H1 (cell line): Measurements from ENCODE around the gene ARHGDIG. TPM values are rescaled to one million over a fixed set of nuclear protein-coding genes. Genes with fewer than 3 reads are reported as not detected.

Source experiments
- CBX5 ChIP-seq: fragments of 300-800, 300-1000 bp; sonication (generic); IDR thresholded peaks from 2 replicates; pipeline ENCODE4 v1.7.1; 2016; ENCODE audit warnings: antibody characterized with exemption, low read length, low read depth
- CHD1 ChIP-seq: IDR thresholded peaks from 2 replicates; pipeline ENCODE4 v1.6.1; 2012; ENCODE audit warnings: low read depth, low read length, improper control_type of control experiment
- GABPA ChIP-seq: IDR thresholded peaks from 2 replicates; pipeline ENCODE4 v1.6.1; 2011; ENCODE audit warnings: mild to moderate bottlenecking, low read length, moderate library complexity, borderline replicate concordance; ENCODE audit not compliant: insufficient read depth
- POU5F1 ChIP-seq: IDR thresholded peaks from 2 replicates; pipeline ENCODE4 v1.6.1; 2011; ENCODE audit warnings: low read depth, mild to moderate bottlenecking, low read length, moderate library complexity
- RFX5 ChIP-seq: IDR thresholded peaks from 2 replicates; pipeline ENCODE4 v1.6.1; 2011; ENCODE audit warnings: low read depth, low read length, improper control_type of control experiment, borderline replicate concordance
- SP1 ChIP-seq: IDR thresholded peaks from 2 replicates; pipeline ENCODE4 v1.6.1; 2011; ENCODE audit warnings: low read depth, low read length
- polyA plus RNA-seq, 7 experiments: library from polyadenylated mRNA; depleted of rRNA in 3 of 7; stranded (reverse) in 5 of 7; unstranded in 2 of 7; fragments of >200 nt in 5 of 7; fragments of 200-250 nt in 2 of 7; gene quantifications; 1 replicate in 5 of 7; 2 replicates in 1 of 7; 4 replicates in 1 of 7; pipeline versions ENCODE4 v1.2.1 to v1.2.3, GENCODE V29; 2011 to 2013; ENCODE audit warnings: missing spikeins in 2 of 7, mixed read lengths in 2 of 7
- total RNA-seq: library from RNA; stranded (reverse); fragmentation: NEBNext Ultra II Directional; extraction: Animal tissue kit (Norgen Biotek cat#: 25700); gene quantifications from 2 replicates; pipeline ENCODE4 v1.2.1, GENCODE V29; 2021
- TF ChIP-seq, protein P1 (sequence below): fragments of 300-600 bp; sonication (generic); IDR thresholded peaks from 2 replicates; pipeline ENCODE4 v1.7.1; 2012; ENCODE audit warnings: low read length, moderate library complexity, mild to moderate bottlenecking, inconsistent platforms; ENCODE audit not compliant: insufficient replicate concordance
- TF ChIP-seq, protein P2 (sequence below): IDR thresholded peaks from 2 replicates; pipeline ENCODE4 v1.6.1; 2011; ENCODE audit warnings: low read length, improper control_type of control experiment

Gene ARHGDIG
- total and polyA plus RNA-seq, 2 of the 8 experiments (the other 6 are each of a cell fraction or from before 2014, with no cell fraction given) = 1.2 to 2.9 TPM

GRCh38 chr16:311725-312124 is 31.3 kb downstream of the ARHGDIG start (continued):
- TF ChIP-seq, protein P1, sequence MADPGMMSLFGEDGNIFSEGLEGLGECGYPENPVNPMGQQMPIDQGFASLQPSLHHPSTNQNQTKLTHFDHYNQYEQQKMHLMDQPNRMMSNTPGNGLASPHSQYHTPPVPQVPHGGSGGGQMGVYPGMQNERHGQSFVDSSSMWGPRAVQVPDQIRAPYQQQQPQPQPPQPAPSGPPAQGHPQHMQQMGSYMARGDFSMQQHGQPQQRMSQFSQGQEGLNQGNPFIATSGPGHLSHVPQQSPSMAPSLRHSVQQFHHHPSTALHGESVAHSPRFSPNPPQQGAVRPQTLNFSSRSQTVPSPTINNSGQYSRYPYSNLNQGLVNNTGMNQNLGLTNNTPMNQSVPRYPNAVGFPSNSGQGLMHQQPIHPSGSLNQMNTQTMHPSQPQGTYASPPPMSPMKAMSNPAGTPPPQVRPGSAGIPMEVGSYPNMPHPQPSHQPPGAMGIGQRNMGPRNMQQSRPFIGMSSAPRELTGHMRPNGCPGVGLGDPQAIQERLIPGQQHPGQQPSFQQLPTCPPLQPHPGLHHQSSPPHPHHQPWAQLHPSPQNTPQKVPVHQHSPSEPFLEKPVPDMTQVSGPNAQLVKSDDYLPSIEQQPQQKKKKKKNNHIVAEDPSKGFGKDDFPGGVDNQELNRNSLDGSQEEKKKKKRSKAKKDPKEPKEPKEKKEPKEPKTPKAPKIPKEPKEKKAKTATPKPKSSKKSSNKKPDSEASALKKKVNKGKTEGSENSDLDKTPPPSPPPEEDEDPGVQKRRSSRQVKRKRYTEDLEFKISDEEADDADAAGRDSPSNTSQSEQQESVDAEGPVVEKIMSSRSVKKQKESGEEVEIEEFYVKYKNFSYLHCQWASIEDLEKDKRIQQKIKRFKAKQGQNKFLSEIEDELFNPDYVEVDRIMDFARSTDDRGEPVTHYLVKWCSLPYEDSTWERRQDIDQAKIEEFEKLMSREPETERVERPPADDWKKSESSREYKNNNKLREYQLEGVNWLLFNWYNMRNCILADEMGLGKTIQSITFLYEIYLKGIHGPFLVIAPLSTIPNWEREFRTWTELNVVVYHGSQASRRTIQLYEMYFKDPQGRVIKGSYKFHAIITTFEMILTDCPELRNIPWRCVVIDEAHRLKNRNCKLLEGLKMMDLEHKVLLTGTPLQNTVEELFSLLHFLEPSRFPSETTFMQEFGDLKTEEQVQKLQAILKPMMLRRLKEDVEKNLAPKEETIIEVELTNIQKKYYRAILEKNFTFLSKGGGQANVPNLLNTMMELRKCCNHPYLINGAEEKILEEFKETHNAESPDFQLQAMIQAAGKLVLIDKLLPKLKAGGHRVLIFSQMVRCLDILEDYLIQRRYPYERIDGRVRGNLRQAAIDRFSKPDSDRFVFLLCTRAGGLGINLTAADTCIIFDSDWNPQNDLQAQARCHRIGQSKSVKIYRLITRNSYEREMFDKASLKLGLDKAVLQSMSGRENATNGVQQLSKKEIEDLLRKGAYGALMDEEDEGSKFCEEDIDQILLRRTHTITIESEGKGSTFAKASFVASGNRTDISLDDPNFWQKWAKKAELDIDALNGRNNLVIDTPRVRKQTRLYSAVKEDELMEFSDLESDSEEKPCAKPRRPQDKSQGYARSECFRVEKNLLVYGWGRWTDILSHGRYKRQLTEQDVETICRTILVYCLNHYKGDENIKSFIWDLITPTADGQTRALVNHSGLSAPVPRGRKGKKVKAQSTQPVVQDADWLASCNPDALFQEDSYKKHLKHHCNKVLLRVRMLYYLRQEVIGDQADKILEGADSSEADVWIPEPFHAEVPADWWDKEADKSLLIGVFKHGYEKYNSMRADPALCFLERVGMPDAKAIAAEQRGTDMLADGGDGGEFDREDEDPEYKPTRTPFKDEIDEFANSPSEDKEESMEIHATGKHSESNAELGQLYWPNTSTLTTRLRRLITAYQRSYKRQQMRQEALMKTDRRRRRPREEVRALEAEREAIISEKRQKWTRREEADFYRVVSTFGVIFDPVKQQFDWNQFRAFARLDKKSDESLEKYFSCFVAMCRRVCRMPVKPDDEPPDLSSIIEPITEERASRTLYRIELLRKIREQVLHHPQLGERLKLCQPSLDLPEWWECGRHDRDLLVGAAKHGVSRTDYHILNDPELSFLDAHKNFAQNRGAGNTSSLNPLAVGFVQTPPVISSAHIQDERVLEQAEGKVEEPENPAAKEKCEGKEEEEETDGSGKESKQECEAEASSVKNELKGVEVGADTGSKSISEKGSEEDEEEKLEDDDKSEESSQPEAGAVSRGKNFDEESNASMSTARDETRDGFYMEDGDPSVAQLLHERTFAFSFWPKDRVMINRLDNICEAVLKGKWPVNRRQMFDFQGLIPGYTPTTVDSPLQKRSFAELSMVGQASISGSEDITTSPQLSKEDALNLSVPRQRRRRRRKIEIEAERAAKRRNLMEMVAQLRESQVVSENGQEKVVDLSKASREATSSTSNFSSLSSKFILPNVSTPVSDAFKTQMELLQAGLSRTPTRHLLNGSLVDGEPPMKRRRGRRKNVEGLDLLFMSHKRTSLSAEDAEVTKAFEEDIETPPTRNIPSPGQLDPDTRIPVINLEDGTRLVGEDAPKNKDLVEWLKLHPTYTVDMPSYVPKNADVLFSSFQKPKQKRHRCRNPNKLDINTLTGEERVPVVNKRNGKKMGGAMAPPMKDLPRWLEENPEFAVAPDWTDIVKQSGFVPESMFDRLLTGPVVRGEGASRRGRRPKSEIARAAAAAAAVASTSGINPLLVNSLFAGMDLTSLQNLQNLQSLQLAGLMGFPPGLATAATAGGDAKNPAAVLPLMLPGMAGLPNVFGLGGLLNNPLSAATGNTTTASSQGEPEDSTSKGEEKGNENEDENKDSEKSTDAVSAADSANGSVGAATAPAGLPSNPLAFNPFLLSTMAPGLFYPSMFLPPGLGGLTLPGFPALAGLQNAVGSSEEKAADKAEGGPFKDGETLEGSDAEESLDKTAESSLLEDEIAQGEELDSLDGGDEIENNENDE = no peak
- TF ChIP-seq CBX5 (no peak), SP1 (no peak), CHD1 (no peak), GABPA (no peak), POU5F1 (no peak), RFX5 (no peak)
- TF ChIP-seq, protein P2, sequence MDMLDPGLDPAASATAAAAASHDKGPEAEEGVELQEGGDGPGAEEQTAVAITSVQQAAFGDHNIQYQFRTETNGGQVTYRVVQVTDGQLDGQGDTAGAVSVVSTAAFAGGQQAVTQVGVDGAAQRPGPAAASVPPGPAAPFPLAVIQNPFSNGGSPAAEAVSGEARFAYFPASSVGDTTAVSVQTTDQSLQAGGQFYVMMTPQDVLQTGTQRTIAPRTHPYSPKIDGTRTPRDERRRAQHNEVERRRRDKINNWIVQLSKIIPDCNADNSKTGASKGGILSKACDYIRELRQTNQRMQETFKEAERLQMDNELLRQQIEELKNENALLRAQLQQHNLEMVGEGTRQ = no peak
